Mucosa of descending colon (tissue), 3 donors: ENCODE data around the gene XRCC1. TPM values are rescaled to one million over a fixed set of nuclear protein-coding genes. Genes with fewer than 3 reads are reported as not detected.
A peak's percentile ranks its signal among the peaks of the same experiment; 100 is the strongest.

Experiments used
- ATAC-seq: fragments of 200-7000 bp; cut with Tn5 transposase; one replicate; pipeline ENCODE4 v1.9.1; 2020; ENCODE audit warnings: mild to moderate bottlenecking, moderate library complexity
- DNase-seq, 3 donors: peaks; one replicate each; pipeline ENCODE4 v3.0.0-alpha.2; 2020
- H3K36me3 ChIP-seq: fragments of 200-600 bp; one replicate; pipeline ENCODE4 v1.8.0; 2021; ENCODE audit warnings: low read depth, mild to moderate bottlenecking
- H3K4me1 ChIP-seq: fragments of 200-600 bp; one replicate; pipeline ENCODE4 v1.8.0; 2021; ENCODE audit warnings: low read depth, mild to moderate bottlenecking
- H3K4me3 ChIP-seq: fragments of 200-600 bp; one replicate; pipeline ENCODE4 v1.8.0; 2021; ENCODE audit warnings: mild to moderate bottlenecking
- H3K9me3 ChIP-seq: fragments of 200-600 bp; one replicate; pipeline ENCODE4 v1.8.0; 2021; ENCODE audit warnings: mild to moderate bottlenecking
- CTCF ChIP-seq: fragments of 200-600 bp; IDR thresholded peaks from one replicate; pipeline ENCODE4 v1.8.0; 2022; ENCODE audit warnings: antibody characterized with exemption, mild to moderate bottlenecking
- intact Hi-C, 2 donors: fragments of 100-400 bp; cut with DNase I in 1 of 2; cut with micrococcal nuclease in 1 of 2; formaldehyde crosslinking; loops; one replicate each; pipeline versions ENCODE4 v1.11.0 to v1.11.1; 2022; cut with DNase I, micrococcal nuclease
- total RNA-seq, 3 donors: library from RNA; stranded (reverse); fragmentation: NEBNext Ultra II Directional in 2 of 3; extraction: Animal tissue kit (Norgen Biotek cat#: 25700) in 2 of 3; gene quantifications; one replicate each; pipeline versions ENCODE4 v1.2.1 to v1.2.4, GENCODE V29; 2021 to 2023
- donor health status: DM: no; HTN: no; CAD: no; lungs with moderate emphysema.
- donor health status: DM: no; HTN: no; CAD: no.
- donor health status: DM: no; HTN: yes; CAD: no.

The XRCC1 gene
- total RNA-seq, 3 donors from 2014 or later = 16.4 to 33.4 (median 21.1) TPM

DNA sequence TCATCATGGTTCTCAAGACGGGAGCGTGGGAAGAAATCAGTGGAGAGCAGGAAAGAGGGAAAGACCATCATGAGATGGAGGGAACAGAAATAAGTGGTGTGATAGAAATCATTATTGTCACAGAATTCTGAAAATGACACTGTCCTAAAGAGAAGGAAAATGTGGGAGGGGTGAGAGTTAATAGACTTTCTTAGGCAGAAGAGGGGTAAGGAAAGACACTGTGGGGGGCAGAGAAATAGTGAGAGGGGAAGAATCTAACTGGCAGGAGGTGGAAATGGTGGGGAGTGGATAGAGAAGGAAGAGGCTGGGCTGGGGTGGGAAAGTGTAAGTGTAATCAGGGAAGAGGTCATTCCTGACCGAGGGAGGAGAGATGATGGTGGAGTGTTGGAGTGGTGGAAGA, 3.5 kb upstream of the XRCC1 start:
- H3K9me3 ChIP-seq = no peaks in the 10 kb centered on the region
- no peaks in the 10 kb centered on the region for H3K36me3 ChIP-seq
- H3K4me1 ChIP-seq = peaks cover 10% of the 10 kb centered on the region
- no peak for ATAC-seq
- no peak for TF ChIP-seq CTCF
- no peak overlapping the region for H3K4me3 ChIP-seq
- intact Hi-C loops = no loop called here
- no peak for DNase-seq

DNA sequence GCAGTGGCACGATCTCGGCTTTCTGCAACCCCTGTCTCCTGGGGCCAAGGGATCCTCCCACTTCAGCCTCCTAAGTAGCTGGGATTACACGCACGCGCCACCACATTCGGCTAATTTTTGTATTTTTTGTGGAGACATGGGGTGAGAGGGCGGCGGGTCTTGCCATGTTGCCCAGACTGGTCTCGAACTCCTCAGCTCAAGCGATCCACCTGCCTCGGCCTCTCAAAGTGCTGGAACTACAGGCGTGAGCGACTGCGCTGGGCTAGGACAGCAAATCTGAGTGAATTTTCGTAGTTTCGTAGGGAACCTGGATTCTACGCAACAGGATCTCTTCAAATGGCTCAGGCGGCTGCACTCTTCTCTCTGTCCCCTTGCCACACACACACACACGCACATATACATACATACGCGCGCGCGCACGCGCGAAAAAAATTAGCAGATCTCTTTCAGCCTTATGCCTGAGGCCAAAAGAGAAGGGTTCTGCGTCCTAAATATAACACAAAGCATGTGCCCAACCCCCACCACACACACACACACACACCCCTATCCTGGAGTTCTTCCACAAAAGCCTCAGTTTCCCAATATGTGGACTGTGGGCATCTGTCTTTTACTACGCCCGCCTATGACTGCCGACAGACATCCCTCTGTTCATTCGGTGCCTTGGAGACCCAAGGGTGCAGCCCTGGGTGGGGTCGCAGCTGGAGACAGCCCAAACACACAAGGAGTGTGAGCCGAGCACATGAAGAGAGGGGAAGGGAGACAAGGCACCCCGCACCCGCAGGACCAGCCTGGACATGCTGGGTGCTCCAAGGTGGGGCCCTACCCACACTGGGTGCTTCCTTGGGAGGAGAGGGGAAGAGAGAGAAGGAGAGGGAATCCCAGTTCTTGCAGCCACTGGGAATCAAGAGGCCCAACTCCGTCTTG, 890 bp upstream of the XRCC1 start:
- Histone ChIP-seq H3K4me3 (no peak overlapping the region), H3K9me3 (no peaks in the 10 kb centered on the region), H3K36me3 (no peaks in the 10 kb centered on the region), H3K4me1 (peaks cover 13% of the 10 kb centered on the region)
- TF ChIP-seq CTCF = no peak
- intact Hi-C loops = no loop called here
- no peak for ATAC-seq
- DNase-seq = peak in 2 of 3 donors; percentile 45 to 53

DNA sequence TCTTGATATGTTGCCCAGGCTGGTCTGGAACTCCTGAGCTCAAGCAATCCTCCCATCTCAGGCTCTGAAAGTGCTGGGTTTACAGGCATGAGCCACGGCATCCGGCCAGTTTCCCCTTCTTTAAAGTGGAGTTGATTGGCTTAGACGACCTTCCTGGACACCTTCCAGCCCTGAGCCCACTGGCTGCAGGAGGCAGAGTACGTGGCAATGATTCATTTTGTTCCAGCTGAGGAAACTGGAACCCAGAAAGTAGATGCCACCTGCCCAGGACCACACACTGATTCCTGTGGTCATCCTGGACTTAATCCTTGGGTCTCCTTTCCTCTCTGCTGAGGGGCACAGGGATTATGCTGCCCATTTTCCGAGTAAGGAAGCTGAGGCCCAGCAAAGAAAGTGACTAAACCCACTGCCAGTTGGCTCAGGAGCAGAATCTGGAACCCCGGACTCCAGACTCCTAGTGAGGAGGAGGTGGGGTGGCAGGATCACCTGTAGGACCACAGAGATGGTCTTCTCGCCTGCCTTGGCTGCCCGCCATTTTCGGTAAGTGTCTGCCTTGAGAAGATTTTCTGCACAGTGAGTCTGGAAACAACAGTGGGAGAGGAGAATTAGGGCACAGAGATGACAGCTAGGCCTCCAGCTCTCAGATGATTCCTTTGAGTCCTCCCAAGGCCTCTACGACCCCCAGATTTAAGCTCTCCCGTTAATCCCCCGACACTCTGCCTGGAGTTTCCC, 737 bp downstream of the XRCC1 start:
- intact Hi-C loops = no loop called here
- no peaks in the 10 kb centered on the region for H3K9me3 ChIP-seq
- no peak for DNase-seq

DNA sequence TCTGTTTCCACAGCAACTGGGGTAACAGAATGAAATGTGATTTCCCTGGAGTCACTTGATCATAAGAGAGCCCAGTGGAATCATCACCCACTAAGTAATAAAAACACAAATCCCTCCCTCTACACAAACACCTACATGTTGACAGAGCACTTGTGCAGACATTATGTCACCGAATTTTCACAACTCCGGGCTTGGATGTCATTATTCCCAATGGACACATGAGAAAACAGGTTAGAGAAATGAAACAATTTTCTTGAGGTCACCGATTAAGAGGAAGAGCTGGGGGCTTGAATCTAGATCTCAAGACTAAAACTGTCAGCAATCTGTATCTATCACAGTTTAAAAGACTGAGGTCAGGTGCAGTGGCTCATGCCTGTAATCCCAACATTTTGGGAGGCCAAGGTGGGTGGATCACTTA, 3.1 kb downstream of the XRCC1 start:
- Histone ChIP-seq H3K36me3 (no peaks in the 10 kb centered on the region), H3K9me3 (no peaks in the 10 kb centered on the region), H3K4me1 (peaks cover 13% of the 10 kb centered on the region), H3K4me3 (no peak overlapping the region)
- intact Hi-C loops = no loop called here
- DNase-seq (no peak), ATAC-seq (peak; percentile 21)
- no peak for TF ChIP-seq CTCF

More for the DNA sequence above, 737 bp downstream of the XRCC1 start:
- peaks cover 13% of the 10 kb centered on the region for H3K4me1 ChIP-seq
- peak overlapping the region; percentile 49 for H3K4me3 ChIP-seq
- TF ChIP-seq CTCF = no peak
- ATAC-seq = no peak
- no peaks in the 10 kb centered on the region for H3K36me3 ChIP-seq

GRCh38 chr19:43570174-43570791, 5.0 kb downstream of the XRCC1 start:
- TF ChIP-seq CTCF = no peak
- Histone ChIP-seq H3K4me1 (peaks cover 10% of the 10 kb centered on the region), H3K9me3 (no peaks in the 10 kb centered on the region), H3K36me3 (no peaks in the 10 kb centered on the region), H3K4me3 (no peak overlapping the region)
- peak; percentile 45 for ATAC-seq
- DNase-seq = no peak
- intact Hi-C loops = no loop called here
